HG03060 (cell line): ENCODE results near the gene HTRA2.
A peak's percentile ranks its signal among the peaks of the same experiment; 100 is the strongest.

ENCODE experiments used
- ATAC-seq: cut with Tn5 transposase; IDR thresholded peaks from one replicate; pipeline ENCODE4 v1.9.1; 2021; ENCODE audit warnings: low read depth, moderate number of reproducible peaks; ENCODE audit not compliant: unreplicated experiment

Gene HTRA2

GRCh38 chr2:74499940-74500577 is 29.7 kb upstream of the HTRA2 start:
- ATAC-seq, result no peak

GRCh38 chr2:74500578-74500946 is 29.2 kb upstream of the HTRA2 start:
- no peak for ATAC-seq

GRCh38 chr2:74501335-74502071 is 28.2 kb upstream of the HTRA2 start:
- no peak for ATAC-seq

GRCh38 chr2:74502147-74502719 is 27.5 kb upstream of the HTRA2 start:
- no peak for ATAC-seq

GRCh38 chr2:74502720-74503505 is 26.8 kb upstream of the HTRA2 start:
- ATAC-seq, result no peak

GRCh38 chr2:74503506-74504475 is 25.9 kb upstream of the HTRA2 start:
- no peak for ATAC-seq

- no peak for ATAC-seq
These were observed 25.1 kb upstream of the HTRA2 start for GRCh38 chr2:74504591-74504990.

GRCh38 chr2:74505448-74506246 is 24.1 kb upstream of the HTRA2 start:
- ATAC-seq, result no peak

GRCh38 chr2:74507145-74507925 is 22.4 kb upstream of the HTRA2 start, which contains the start of gene PCGF1:
Gene PCGF1 (minus strand): TSS chr2:74507695. CDS start chr2:74507668, 27 bp downstream.
- ATAC-seq, result peak; percentile 80

GRCh38 chr2:74507926-74508520 is 21.7 kb upstream of the HTRA2 start:
- no peak for ATAC-seq

- no peak for ATAC-seq
These were observed 19.5 kb upstream of the HTRA2 start for GRCh38 chr2:74510272-74510671.

GRCh38 chr2:74511104-74511989 is 18.4 kb upstream of the HTRA2 start:
- no peak for ATAC-seq

- ATAC-seq, result no peak
These were observed 16.8 kb upstream of the HTRA2 start for GRCh38 chr2:74512744-74513604.

GRCh38 chr2:74513605-74514367 is 15.9 kb upstream of the HTRA2 start:
- ATAC-seq, result no peak
